ENCODE measurements around the gene CAMK1D.

CAMK1D gene

DNA sequence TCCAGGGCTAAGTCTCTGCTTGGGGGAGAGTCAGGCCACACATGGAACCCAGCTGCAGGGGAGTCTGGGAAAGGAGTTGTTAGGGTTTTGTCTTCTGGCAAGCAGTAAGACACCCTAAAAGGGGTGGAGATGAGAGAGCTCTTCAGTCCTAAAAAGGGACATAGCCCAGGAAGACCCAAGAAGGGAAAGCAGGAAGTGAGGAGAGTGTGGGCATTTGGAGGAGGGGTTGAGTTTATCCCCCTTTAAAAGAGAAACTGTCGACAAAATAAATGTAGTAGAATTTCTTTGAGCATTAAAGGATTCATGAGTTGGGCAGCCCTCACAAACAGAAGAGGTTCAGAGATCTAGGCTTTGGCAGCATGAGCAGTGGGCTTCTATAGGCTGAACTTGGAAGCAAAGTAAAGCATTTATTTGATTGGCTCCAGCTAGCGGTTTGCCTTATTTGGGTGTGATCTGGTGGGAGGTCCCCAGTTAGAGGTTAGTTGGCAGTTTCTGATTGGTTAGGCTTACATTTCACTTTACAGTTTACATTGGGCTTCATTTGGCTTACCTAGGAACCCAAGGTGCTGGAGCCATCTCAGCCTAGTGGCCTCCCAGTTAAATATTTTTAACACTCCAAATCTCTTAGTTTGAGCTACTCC is 246.7 kb downstream of the CAMK1D start:
- TF ChIP-seq, protein P1, sequence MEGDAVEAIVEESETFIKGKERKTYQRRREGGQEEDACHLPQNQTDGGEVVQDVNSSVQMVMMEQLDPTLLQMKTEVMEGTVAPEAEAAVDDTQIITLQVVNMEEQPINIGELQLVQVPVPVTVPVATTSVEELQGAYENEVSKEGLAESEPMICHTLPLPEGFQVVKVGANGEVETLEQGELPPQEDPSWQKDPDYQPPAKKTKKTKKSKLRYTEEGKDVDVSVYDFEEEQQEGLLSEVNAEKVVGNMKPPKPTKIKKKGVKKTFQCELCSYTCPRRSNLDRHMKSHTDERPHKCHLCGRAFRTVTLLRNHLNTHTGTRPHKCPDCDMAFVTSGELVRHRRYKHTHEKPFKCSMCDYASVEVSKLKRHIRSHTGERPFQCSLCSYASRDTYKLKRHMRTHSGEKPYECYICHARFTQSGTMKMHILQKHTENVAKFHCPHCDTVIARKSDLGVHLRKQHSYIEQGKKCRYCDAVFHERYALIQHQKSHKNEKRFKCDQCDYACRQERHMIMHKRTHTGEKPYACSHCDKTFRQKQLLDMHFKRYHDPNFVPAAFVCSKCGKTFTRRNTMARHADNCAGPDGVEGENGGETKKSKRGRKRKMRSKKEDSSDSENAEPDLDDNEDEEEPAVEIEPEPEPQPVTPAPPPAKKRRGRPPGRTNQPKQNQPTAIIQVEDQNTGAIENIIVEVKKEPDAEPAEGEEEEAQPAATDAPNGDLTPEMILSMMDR (IDR thresholded peaks at IDR 0.05; ENCODE audit: low read depth, low read length), result no peak
- no peak overlapping the region for H3K4me3 ChIP-seq (replicated peaks in 1 of 2; ENCODE audit: low read depth in 2 of 2, low read length in 2 of 2)
- no peak for DNase-seq (ENCODE audit: low read depth in 2 of 2)

DNA sequence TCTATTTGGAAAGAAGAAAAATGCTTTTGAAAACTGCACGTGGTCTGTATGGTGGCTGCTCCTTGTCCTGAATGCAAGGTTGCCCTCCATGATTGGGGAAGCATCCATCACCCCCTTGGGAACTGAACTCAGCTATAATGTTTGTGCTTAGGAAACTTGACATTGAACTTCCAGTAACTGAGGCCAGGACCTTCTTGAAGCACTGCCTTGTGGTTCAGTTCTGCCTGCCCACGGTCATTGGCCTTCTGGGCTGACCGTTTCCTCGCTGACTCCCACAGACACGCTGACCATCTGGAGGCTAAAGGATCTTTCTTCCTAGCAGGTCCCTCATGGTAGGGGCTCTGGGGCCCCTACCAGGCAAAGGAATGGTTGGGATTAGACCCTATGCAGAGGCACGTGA is 247.8 kb downstream of the CAMK1D start:
- H3K4me3 ChIP-seq (replicated peaks in 1 of 2; ENCODE audit: low read depth in 2 of 2, low read length in 2 of 2), result no peak overlapping the region
- TF ChIP-seq, protein P1 (IDR thresholded peaks at IDR 0.05; ENCODE audit: low read depth, low read length), result no peak
- no peak for DNase-seq (ENCODE audit: low read depth in 2 of 2)

DNA sequence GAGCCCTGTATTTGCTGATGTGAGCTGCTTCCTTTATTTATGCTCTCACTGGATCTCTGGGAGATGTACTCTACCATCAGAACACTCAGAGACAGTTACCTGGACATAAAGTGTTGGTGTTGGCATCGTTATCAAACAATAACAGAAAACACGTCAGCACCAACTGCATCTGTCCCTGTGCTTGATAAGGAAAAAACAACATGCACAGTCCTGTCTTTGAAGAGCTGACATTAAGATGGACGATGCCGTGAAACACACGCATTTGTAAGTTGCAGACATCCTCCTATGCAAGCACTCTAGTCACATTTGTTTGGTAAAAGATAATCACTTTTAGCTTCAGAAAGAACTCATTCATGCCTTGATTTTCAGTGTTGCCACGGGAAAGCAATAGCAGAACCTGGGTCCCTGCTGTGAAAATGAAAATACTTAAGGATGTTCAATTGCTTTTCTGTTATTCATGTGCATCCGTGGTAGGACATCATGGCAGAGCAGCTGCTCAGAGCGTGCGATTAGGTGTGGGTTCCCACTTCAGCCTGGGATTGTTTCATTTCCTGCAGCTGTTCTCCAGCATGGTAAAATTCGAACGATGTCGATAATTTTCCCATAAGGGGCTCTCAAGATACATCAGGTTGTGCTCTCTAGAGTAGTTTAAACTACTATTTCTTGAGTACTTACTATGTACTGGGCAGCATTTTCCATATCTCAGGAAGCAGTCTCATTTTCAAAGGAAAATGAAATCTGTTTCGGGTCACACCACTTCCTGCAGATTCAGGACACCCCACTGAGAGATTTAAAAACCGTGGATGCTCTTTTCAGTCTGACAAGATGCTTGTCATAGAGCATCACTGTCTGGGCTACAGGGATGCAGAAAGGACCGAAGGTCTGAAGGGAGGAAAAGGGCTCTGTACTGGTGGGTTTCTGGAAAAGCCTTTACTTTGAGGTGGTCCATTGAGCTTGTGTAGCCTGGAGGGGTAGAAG is 248.7 kb downstream of the CAMK1D start:
- H3K4me3 ChIP-seq (replicated peaks in 1 of 2; ENCODE audit: low read depth in 2 of 2, low read length in 2 of 2), result no peak overlapping the region
- DNase-seq (ENCODE audit: low read depth in 2 of 2), result no peak
- TF ChIP-seq, protein P1 (IDR thresholded peaks at IDR 0.05; ENCODE audit: low read depth, low read length), result no peak

DNA sequence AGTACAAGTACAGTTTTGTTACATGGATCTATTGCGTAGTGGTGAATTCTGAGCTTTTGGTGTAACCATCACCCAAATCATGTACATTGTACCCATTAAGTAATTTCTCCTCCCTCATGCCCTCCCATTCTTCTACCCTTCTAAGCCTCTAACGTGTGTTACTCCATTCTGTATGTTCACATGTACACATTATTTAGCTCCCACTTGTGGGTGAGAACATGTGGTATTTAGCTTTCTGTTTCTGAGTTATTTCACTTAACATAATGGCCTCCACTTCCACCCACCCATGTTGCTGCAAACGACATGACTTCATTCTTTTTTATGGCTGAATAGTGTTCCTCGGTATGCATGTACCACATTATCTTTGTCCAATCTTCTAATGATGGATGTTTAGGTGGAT is 251.3 kb downstream of the CAMK1D start:
- TF ChIP-seq, protein P1 (IDR thresholded peaks at IDR 0.05; ENCODE audit: low read depth, low read length), result no peak
- DNase-seq (ENCODE audit: low read depth in 2 of 2), result no peak
- no peak overlapping the region for H3K4me3 ChIP-seq (replicated peaks in 1 of 2; ENCODE audit: low read depth in 2 of 2, low read length in 2 of 2)

DNA sequence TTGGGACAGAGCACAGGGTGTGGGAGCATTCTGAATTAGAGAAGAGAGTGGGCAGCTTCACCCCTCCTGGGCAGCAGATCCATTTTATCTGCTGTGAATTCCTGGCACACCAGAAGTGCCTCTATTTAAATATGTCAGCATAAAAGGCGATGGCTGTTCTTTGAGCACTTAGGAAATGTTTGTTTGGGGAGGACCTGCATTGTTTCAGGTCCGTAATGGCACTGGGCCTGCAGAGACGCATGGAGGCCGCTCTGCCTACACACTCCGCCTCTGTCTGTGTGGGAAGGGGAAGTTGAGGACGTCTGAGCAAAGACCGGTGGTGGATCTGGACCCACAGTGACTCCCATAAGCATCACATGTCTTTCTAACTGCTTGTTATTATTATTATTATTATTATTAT is 253.2 kb downstream of the CAMK1D start:
- TF ChIP-seq, protein P1 (IDR thresholded peaks at IDR 0.05; ENCODE audit: low read depth, low read length), result no peak
- no peak for DNase-seq (ENCODE audit: low read depth in 2 of 2)
- no peak overlapping the region for H3K4me3 ChIP-seq (replicated peaks in 1 of 2; ENCODE audit: low read depth in 2 of 2, low read length in 2 of 2)

DNA sequence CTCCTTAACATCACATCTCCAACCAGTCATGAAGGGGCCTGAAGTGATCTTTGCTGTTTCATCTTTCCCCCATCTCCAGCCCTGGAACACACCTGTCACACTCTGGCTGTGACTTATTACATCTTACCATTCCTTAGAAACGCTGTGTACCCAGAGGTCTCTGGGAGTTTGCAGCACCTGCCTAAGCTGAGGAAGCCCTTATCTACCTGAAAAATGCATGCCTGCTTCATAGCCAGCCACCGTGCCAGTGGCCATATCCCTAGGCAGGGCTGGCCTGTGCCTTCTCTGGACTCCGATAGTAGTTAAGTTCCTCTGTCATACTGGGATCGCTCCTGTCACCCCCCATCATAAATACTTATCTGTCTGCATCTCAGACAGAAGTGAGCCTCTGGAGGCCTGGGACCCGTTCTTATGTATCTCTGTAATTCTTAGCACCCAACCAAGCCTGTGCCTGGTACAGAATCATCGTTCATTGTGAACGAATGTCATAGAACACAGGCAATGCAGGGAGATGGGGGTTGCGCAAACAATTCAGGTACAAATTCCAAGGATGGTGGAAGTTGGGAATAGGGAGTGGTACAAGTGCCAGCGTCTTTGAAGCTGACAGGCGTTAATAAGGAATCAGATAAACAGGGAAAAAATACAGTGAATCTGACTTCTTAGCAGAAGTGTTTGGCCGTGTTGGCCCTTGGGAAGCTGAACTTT is 254.6 kb downstream of the CAMK1D start:
- no peak for DNase-seq (ENCODE audit: low read depth in 2 of 2)
- TF ChIP-seq, protein P1 (IDR thresholded peaks at IDR 0.05; ENCODE audit: low read depth, low read length), result no peak
- no peak overlapping the region for H3K4me3 ChIP-seq (replicated peaks in 1 of 2; ENCODE audit: low read depth in 2 of 2, low read length in 2 of 2)
